ENCODE data around the gene ABLIM2. TPM values are rescaled to one million over a fixed set of nuclear protein-coding genes. Genes with fewer than 3 reads are reported as not detected.

ABLIM2 gene
- polyA plus RNA-seq, 2 of the 4 experiments (the other 2 are of a cell fraction), result 0.21 to 0.40 TPM

DNA sequence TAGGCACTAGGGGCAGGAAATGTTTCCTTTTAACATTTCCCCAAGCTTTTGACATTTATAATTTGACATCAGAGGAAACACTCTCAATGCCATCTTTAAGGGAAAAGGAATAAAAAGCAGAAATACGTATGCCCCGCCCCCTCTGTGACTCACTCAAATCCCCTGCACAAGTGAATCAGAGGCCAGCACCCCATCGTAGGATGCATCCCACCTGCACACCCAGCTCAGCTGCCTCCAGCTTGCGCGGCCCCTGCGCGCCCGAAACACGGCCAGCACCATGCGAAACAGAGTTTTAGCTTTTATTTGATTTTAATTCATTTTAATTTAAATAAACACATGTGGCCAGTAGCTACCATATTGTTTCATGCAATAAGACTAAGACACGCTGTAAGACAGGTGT lies 29.5 kb downstream of the ABLIM2 start:
- no peak overlapping the region for H3K27ac ChIP-seq
- TF ChIP-seq RARB (CRISPR knock-in tag; IDR thresholded peaks at IDR 0.05) (no peak), RAD21 (conservative IDR thresholded peaks at IDR 0.05 in 1 of 2, IDR thresholded peaks at IDR 0.05 in 1 of 2) (no peak), MAZ (IDR thresholded peaks at IDR 0.05; ENCODE audit: borderline replicate concordance, low read depth, low read length) (no peak), CEBPB (IDR thresholded peaks at IDR 0.05) (no peak), NFE2L2 (conservative IDR thresholded peaks at IDR 0.05; ENCODE audit: low read length) (no peak)
- TF ChIP-seq, protein P1, sequence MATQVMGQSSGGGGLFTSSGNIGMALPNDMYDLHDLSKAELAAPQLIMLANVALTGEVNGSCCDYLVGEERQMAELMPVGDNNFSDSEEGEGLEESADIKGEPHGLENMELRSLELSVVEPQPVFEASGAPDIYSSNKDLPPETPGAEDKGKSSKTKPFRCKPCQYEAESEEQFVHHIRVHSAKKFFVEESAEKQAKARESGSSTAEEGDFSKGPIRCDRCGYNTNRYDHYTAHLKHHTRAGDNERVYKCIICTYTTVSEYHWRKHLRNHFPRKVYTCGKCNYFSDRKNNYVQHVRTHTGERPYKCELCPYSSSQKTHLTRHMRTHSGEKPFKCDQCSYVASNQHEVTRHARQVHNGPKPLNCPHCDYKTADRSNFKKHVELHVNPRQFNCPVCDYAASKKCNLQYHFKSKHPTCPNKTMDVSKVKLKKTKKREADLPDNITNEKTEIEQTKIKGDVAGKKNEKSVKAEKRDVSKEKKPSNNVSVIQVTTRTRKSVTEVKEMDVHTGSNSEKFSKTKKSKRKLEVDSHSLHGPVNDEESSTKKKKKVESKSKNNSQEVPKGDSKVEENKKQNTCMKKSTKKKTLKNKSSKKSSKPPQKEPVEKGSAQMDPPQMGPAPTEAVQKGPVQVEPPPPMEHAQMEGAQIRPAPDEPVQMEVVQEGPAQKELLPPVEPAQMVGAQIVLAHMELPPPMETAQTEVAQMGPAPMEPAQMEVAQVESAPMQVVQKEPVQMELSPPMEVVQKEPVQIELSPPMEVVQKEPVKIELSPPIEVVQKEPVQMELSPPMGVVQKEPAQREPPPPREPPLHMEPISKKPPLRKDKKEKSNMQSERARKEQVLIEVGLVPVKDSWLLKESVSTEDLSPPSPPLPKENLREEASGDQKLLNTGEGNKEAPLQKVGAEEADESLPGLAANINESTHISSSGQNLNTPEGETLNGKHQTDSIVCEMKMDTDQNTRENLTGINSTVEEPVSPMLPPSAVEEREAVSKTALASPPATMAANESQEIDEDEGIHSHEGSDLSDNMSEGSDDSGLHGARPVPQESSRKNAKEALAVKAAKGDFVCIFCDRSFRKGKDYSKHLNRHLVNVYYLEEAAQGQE (IDR thresholded peaks at IDR 0.05), result no peak
- POLR2A ChIA-PET, result no interaction called here
- no peaks in the 10 kb centered on the region for H3K4me1 ChIP-seq
- H3K4me3 ChIP-seq, result no peak overlapping the region
- 72% methylated on average over 11 of the region's 11 CpGs for WGBS (ENCODE audit: missing lambda C conversion rate)
- ATAC-seq (no peak), DNase-seq (ENCODE audit: low read depth in 1 of 2, low spot score in 1 of 2) (no peak), FAIRE-seq (no peak)
- CTCF ChIA-PET, result interaction anchor here (1.5 kb wide), 1 partner anchor 16 kb away, joined by 5 read pairs; no protein-coding TSS in a partner anchor
- H3K9me3 ChIP-seq, result no peaks in the 10 kb centered on the region
- H3K4me2 ChIP-seq, result no peak overlapping the region

DNA sequence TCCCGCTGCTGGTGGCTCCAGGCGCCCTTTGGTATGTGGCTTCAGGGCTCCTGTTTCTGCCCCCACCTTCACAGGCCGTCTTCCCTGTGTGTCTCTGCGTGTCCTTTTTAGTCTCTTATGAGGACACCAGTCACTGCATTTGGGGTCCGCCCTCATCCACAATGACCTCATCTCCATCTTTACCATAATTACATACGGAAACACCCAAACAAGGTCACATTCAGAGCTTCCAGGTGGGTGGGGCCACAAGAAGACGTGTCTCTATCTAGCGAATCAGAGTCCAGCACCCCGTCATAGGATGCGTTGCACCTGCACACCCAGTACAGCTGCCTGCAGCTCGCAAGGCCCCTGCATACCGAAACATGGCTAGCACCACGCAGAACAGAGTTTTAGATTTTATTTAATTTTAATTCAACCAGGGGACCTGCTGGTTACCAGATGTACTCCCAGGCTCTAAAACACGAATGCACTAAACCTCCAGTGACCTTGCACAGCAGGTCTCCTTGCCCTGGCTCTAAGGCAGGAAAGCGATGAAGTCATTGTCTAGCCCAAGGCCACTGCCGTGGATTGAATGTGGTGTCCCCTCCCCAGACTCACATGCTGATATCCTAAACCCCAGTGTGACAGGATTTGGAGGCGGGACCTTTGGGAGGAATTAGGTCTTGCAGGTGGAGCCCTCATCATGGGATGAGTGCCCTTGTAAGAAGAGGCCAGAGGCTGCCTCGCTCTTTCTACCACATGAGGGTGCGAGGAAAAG lies 30.3 kb downstream of the ABLIM2 start:
- ChIA-PET POLR2A (no interaction called here), CTCF (interaction anchor here (1.5 kb wide), 1 partner anchor 16 kb away, joined by 5 read pairs; no protein-coding TSS in a partner anchor)
- no peaks in the 10 kb centered on the region for H3K4me1 ChIP-seq
- DNase-seq (ENCODE audit: low read depth in 1 of 2, low spot score in 1 of 2) (no peak), ATAC-seq (no peak), FAIRE-seq (no peak)
- TF ChIP-seq, protein P2, sequence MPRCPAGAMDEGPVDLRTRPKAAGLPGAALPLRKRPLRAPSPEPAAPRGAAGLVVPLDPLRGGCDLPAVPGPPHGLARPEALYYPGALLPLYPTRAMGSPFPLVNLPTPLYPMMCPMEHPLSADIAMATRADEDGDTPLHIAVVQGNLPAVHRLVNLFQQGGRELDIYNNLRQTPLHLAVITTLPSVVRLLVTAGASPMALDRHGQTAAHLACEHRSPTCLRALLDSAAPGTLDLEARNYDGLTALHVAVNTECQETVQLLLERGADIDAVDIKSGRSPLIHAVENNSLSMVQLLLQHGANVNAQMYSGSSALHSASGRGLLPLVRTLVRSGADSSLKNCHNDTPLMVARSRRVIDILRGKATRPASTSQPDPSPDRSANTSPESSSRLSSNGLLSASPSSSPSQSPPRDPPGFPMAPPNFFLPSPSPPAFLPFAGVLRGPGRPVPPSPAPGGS (IDR thresholded peaks at IDR 0.05), result no peak
- no peak for TF ChIP-seq HOXB13 (CRISPR knock-in tag; IDR thresholded peaks at IDR 0.05; ENCODE audit: low read depth)
- no peak for TF ChIP-seq RNF2 (IDR thresholded peaks at IDR 0.05; ENCODE audit: borderline replicate concordance, low read depth)
- TF ChIP-seq NFE2L2 (conservative IDR thresholded peaks at IDR 0.05; ENCODE audit: low read length), result no peak
- no peak overlapping the region for H3K4me2 ChIP-seq
- H3K4me3 ChIP-seq, result no peak overlapping the region
- no peak overlapping the region for H3K27ac ChIP-seq
- 63% methylated on average over 19 of the region's 19 CpGs for WGBS (ENCODE audit: missing lambda C conversion rate)
- H3K9me3 ChIP-seq, result no peaks in the 10 kb centered on the region

DNA sequence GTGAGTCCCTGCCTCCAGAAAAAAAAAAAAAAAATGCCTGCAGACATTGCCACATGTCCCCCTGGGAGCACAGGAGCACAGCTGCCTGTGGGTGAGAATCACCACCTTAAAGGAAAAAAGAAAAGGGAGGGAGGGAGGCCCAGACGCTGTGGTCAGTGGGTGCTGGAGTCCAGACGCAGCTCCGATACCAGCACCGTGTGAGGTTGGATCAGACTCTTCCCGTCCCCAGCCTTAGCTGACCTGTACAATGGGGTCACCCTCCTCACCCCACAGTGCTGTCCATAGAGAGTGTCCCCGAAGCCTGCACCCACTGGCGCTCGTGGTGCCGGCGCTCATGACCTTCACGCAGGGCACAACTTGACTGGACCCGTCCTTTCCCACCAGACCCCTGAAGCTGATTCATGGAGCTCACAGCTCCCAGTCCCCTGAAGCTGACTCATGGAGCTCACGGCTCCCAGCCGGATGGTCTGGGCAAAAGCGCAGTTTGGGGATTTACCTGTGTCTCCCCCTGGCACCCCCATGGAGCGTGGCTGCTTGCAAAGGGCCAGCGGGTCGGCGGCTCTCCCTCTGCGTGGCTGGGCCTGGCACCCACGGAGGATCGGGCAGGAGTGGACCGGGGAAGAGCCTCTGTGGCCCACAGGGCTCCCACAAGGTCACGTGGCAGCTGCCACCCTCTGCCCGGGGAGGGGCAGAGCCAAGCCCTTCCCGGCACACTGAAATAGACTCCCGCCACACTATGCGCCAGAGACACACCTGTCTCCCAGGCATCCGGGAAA lies 31.4 kb downstream of the ABLIM2 start:
- WGBS (ENCODE audit: missing lambda C conversion rate), result 88% methylated on average over 12 of the region's 29 CpGs
- DNase-seq (ENCODE audit: low read depth in 1 of 2, low spot score in 1 of 2) (no peak), ATAC-seq (no peak), FAIRE-seq (no peak)
- H3K27ac ChIP-seq, result no peak overlapping the region
- POLR2A ChIA-PET, result interaction anchor here (0.7 kb wide), 1 partner anchor 12 kb away, joined by 6 read pairs; no protein-coding TSS in a partner anchor
- H3K4me1 ChIP-seq, result no peaks in the 10 kb centered on the region
- no peaks in the 10 kb centered on the region for H3K9me3 ChIP-seq
- no peak overlapping the region for H3K4me3 ChIP-seq
- TF ChIP-seq MAZ (IDR thresholded peaks at IDR 0.05; ENCODE audit: borderline replicate concordance, low read depth, low read length) (no peak), FOSL2 (IDR thresholded peaks at IDR 0.05) (no peak), FOSL2 (CRISPR knock-in tag; IDR thresholded peaks at IDR 0.05) (no peak), RARB (CRISPR knock-in tag; IDR thresholded peaks at IDR 0.05) (no peak), CBX2 (IDR thresholded peaks at IDR 0.05; ENCODE audit: borderline replicate concordance, low read depth) (no peak), ZSCAN20 (CRISPR knock-in tag; IDR thresholded peaks at IDR 0.05) (no peak), HOXA7 (CRISPR knock-in tag; IDR thresholded peaks at IDR 0.05) (no peak), HOXB5 (CRISPR knock-in tag; IDR thresholded peaks at IDR 0.05) (no peak), CEBPB (IDR thresholded peaks at IDR 0.05) (no peak), KDM1A (IDR thresholded peaks at IDR 0.05; ENCODE audit: low read depth) (no peak), JUNB (IDR thresholded peaks at IDR 0.05) (no peak), RAD21 (conservative IDR thresholded peaks at IDR 0.05 in 1 of 2, IDR thresholded peaks at IDR 0.05 in 1 of 2) (no peak), HEYL (CRISPR knock-in tag; IDR thresholded peaks at IDR 0.05) (no peak), ZC3H11A (IDR thresholded peaks at IDR 0.05) (no peak), FOXS1 (CRISPR knock-in tag; IDR thresholded peaks at IDR 0.05) (no peak)
- TF ChIP-seq, protein P2 (IDR thresholded peaks at IDR 0.05), result no peak
- TF ChIP-seq, protein P3, sequence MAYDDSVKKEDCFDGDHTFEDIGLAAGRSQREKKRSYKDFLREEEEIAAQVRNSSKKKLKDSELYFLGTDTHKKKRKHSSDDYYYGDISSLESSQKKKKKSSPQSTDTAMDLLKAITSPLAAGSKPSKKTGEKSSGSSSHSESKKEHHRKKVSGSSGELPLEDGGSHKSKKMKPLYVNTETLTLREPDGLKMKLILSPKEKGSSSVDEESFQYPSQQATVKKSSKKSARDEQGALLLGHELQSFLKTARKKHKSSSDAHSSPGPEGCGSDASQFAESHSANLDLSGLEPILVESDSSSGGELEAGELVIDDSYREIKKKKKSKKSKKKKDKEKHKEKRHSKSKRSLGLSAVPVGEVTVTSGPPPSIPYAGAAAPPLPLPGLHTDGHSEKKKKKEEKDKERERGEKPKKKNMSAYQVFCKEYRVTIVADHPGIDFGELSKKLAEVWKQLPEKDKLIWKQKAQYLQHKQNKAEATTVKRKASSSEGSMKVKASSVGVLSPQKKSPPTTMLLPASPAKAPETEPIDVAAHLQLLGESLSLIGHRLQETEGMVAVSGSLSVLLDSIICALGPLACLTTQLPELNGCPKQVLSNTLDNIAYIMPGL (CRISPR knock-in tag; IDR thresholded peaks at IDR 0.05; ENCODE audit: borderline replicate concordance), result no peak
- CTCF ChIA-PET, result interaction anchor here (0.6 kb wide), 1 partner anchor 799 kb away, joined by 3 read pairs; no protein-coding TSS in a partner anchor
- H3K4me2 ChIP-seq, result no peak overlapping the region
